HEK293T (cell line): Measurements from ENCODE around the gene TNFRSF8.

ENCODE experiments used
- ARNT ChIP-seq: fragments of 450-650 bp; IDR thresholded peaks from 2 replicates; pipeline ENCODE4 v1.6.1; 2017; ENCODE audit warnings: mild to moderate bottlenecking
- ELF4 ChIP-seq: fragments of 450-650 bp; IDR thresholded peaks from 2 replicates; pipeline ENCODE4 v1.6.1; 2017; ENCODE audit warnings: antibody characterized with exemption
- FOXA1 ChIP-seq: fragments of 450-650 bp; IDR thresholded peaks from 2 replicates; pipeline ENCODE4 v1.6.1; 2016; ENCODE audit warnings: mild to moderate bottlenecking
- FOXK2 ChIP-seq: fragments of 450-650 bp; IDR thresholded peaks from 2 replicates; pipeline ENCODE4 v1.6.1; 2016; ENCODE audit warnings: mild to moderate bottlenecking
- HDGF ChIP-seq: fragments of 450-650 bp; IDR thresholded peaks from 2 replicates; pipeline ENCODE4 v1.6.1; 2017; ENCODE audit warnings: antibody characterized with exemption, borderline replicate concordance
- NFRKB ChIP-seq: fragments of 450-650 bp; IDR thresholded peaks from 2 replicates; pipeline ENCODE4 v1.6.1; 2016; ENCODE audit warnings: mild to moderate bottlenecking, moderate library complexity
- PKNOX1 ChIP-seq: fragments of 450-650 bp; IDR thresholded peaks from 2 replicates; pipeline ENCODE4 v1.6.1; 2016
- SP1 ChIP-seq: fragments of 450-650 bp; IDR thresholded peaks from 2 replicates; pipeline ENCODE4 v1.6.1; 2017

DNA sequence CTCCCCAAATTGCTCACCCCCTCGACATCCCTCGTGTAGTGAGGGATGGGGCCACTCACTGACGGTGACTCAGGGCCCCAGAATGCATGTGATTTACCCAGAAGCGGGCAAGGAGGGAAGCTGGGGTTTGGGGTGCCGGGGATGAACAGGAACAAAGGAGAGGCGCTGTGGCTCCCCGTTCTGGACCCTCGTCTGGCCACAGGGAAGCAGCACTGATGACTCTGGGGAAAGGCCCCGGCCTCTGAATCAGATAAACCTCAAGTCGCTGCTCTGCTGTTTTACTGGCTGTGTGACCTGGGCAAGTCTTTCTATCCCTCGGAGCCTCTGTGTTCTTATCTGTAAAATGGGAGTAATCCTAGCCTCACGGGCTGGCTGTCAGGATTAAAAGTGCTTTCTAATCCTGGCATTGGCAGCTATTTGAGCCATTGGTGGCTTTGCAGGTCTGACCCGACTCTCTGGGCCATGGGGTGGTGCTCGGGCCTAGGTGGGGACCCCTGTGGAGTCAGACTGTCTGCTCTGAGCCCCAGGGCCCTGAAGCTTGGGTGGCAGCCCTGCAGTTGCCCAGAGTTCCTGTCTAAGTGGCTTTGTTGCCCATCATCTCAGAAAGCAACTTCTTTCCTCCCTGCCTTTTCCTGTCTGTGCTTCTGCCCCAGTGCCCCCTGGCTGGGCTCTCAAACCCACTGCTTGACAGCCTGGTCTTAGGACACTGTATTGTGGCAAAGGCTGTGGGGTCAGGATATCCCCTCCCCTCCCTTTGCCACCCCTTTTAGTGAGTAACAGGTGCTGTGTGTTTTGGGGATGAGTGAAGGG lies 109.1 kb downstream of the TNFRSF8 start:
- no peak for TF ChIP-seq ELF4
- TF ChIP-seq FOXA1: no peak
- no peak for TF ChIP-seq PKNOX1
- TF ChIP-seq NFRKB: no peak
- no peak for TF ChIP-seq ARNT
- no peak for TF ChIP-seq SP1
- no peak for TF ChIP-seq HDGF
- TF ChIP-seq FOXK2: no peak
